Limb (tissue), 2 donors: Measurements from ENCODE around the gene COX6A2.
"Not testable (repeated sequence)": the region's sequence is repeated elsewhere in the genome, so short reads cannot be mapped to it uniquely, and the experiment has no call there.

Experiments
- DNase-seq, 2 donors: peaks; one replicate each; pipeline ENCODE4 v3.0.0-alpha.2; 2016; ENCODE audit errors: extremely low spot score in 2 of 2

The COX6A2 gene

DNA sequence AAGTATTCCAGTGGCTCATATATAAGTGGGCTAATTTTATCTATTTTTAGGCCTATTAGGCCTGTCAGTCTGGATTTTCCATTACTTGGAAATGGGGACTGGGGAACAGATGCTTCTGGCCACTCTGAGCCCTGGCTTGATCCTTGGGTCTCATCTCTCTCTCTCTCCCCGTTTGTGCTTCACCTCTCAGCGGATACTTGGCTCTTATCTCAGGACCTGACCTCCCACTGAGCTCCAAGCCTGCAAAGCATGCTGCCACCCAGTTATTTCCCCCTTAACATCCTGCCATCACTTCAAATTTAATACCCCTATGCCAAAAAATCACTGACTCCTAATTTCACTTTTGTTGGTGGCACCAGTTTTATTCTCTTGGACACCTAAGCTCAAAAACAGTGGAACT is 10.3 kb upstream of the COX6A2 start:
- no peak for DNase-seq

DNA sequence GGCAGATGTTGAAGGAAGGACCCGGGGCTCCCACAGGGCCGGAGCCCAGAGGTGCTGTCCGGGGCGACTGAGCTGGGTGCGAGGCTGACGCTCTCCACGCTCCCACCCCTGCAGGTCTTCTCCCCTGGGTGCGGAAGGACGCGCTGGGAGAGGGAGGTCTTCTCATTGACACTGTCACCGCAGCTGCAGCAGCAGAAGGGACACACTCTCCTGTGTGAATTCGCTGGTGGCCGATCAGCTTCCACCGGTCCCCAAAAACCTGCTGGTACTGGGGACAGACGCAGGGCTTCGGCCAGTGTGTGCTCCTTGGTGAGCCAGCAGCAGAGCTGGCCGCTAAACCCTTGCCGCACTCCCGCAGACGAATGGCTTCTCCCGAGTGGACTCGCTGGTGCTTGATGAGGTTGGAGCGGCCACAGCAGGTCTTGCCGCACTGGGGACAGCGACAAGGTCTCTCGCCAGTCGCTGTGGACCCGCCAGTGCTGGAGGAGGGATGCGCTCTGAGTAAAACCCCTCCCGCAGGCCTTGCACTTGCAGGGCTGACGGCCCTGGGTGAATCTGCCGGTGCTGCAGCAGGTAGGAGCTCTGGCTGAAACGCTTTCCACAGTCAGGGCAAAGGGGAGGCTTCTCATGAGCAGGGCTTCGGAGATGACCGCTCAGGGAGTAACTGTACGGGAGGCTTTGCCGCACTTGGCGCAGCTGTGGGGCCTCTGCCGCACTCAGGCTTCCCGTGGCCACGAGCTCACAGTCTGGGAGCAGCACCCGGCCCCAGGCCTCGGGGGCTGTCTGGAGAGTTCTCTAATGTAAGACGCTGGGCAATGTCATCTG is 8.3 kb upstream of the COX6A2 start:
- DNase-seq, result no peak

DNA sequence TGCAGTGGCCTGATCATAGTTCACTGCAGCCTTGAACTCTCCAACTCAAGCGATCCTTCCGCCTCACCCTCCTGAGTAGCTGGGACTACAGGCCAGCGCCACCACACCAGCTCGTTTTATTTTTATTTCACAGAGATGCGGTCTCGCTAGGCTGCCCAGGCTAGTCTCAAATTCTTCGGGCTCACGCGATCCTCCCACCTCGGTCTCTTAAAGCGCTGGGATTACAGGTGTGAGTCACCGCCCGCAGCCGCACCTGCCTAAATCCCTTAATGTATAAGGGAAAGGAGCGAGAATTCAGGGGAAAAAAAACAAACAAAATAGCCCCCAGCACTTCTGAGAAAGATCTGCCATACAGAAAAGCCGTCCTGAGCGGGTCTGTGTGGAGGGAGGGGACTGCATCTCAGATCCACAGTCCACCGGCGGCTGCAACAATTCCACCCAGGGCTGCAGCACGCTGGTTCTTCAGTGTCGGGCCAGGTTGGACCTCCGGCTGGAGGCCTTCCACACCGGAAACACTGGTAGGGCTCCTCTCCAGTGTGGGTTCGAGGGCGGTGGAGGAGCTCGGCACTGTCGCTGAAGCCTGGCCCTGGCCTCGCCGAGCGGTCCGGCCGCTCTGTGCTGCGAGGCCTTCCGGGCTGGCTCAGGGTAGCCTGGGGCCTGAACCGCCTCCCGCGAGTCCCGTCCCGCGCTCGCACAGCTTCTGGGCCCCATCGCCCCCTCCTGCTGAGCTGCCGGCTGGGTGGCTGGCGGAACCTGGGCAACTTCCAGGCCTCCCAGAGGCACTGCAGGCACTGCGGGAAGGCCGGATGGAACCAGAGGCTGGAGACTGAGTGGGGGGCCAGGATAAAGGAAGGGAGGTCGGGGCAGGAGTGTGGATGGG is 7.4 kb upstream of the COX6A2 start:
- no peak for DNase-seq

DNA sequence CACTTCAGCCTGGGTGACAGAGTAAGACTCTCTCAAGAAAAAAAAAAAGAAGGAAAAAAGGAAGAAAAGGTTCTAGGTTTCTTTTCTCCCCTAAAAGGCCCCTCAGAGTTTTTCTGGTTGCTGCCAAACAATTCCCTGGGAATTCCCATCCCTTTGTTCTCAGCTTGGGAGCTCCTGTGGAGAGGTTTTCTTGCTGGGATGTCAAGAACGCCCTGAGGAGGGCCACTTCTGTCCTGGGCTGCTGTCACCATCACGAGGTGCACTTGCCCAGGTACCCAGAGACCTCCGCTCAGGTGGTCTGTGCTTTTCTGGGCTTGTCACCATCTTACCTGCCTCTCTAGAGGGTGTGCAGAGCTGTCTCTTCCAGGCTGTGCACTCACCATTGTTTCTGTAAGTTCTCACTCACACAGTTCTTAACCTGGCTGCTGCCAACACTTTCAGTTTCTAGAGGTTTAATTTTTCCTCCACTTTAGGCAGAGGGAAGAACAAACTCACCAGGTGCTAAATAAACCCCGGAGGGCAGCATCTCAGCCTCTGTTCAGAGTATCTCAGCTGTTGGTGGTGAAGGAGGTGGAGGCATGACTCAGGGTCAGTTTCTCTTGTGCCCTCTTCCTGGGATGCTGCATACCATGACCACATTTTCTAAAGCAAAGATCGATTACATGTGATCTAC is 2.4 kb upstream of the COX6A2 start:
- DNase-seq, result no peak

DNA sequence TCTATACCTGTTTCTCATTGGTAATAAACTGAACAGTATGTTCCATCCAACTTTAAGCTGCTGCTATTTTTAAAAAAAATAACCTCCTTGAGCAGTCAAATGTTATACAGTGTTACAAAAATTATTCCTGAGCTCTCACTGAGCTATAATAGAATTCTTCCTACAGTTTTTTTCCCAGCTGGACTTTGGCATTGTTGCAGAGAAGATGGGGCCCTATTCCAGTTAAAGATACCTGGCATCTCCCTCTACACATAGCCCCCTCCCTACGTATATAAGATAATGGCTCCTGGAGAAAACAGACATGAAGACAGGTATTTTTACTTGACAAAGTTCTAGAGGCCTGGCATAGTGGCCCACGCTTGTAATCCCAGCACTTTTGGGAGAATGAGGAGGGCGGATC is 1.6 kb upstream of the COX6A2 start:
- no peak for DNase-seq

DNA sequence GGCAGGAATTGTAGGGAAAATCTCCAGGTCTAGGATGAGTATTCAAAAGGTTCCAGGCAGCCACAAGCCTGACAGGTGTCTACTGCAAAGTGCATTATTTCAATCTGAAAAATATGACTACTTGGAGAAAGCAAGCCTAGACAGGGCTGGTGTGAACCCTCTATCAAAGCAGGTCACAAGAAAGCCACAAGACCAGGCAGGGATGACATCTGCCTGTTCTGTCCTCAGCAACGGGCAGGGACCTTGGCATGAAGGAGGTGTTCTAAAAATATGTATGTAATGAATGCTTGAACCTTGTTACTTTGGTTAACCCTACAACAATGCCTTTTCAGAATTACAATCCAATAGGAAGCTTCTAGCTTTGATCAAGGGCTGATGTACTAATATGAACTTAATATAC is 1.2 kb upstream of the COX6A2 start:
- DNase-seq, result no peak

DNA sequence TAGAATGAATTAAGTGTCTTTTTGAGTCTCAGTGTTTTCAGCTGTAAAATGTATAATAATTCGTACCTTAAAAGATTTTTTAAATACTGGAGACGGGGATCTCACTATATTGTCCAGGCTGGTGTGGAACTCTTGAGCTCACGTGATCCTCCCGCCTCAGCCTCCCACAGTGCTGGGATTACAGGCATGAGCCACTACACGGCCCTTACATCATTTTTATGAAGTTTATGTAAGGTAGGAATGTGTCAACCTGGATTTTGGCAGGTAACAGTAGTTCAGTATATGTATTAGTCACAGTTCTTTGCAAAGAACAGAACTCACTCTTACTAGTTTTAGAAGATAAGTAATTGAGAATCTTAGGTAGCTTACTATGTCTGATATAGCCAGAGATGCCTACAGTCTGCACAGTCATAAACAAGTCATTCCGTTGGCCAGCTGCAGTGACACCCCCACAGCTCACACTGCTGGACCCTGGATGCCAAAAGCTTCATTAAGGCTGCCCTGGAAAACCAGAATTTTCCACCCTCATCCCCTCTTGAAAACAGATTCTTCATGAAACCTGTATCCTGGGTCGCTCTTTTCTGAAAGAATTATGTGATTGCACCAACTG is 583 bp upstream of the COX6A2 start:
- no peak for DNase-seq

DNA sequence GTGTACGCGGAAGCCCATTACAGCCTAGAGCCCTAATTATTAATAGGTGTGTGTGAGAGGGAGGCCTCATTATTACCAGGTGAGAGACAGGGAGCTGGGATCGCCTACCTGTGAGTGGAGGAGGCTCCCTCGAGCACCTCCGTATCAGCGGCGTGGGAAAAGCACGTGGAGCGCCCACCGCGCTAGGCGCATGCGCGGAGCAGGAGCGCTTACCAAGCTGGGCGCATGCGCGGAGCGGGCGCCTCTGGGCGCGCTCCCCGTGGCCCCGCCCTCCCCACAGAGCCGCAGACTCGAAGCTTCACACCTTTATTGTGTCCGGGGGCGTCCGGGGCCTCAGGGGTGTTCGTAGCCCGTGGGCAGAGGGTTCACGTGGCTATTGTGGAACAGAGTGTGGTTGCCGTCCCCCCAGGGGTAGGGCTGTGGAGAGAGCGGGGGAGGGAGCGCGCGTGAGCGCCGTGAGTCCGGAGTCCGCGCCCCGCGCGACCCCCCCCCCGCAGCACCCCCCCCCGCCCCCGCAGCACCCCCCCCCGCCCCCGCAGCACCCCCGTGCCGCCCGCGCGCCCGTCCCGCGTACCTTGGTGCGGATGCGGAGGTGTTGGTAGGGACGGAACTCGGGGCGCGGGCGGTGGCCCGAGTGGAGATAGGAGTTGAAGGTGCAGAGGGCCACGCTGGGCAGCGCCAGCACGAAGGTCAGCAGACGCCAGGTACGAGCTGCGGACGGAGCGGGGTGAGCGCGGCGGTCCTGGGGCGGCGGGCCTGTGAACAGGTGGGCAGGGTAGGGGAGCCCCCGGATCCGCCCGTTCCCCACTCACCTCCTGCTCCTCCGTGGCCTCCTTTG is 500 bp downstream of the COX6A2 start:
- peak; percentile 59 to 83 for DNase-seq

DNA sequence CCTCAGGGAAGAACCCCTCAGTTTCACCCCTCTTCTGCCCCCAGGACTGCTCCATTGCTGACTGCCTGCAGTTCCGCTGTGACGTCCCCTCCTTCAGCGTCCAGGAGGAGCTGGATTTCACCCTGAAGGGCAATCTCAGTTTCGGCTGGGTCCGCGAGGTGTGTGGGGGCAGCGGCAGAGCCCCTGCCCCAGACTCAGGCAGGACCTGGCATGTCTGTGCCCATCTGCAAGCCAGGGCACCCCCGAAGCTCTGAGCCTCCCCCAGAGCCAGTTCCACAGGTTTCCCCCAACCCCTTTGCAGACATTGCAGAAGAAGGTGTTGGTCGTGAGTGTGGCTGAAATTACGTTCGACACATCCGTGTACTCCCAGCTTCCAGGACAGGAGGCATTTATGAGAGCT is 4.4 kb downstream of the COX6A2 start:
- no peak for DNase-seq

DNA sequence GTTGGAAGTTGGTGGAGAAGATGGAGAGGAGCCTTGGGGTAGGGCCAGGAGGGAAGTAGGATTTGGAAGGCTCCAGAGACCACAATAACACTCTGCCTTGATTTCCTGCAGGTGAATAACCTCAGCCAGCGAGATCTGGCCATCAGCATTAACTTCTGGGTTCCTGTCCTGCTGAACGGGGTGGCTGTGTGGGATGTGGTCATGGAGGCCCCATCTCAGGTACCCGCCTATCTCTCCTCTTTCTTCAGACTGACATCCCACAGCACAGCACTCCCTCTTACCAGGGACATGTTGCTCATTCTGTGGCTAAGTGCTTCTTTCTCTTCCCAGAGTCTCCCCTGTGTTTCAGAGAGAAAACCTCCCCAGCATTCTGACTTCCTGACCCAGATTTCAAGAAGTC is 4.9 kb downstream of the COX6A2 start:
- no peak for DNase-seq

DNA sequence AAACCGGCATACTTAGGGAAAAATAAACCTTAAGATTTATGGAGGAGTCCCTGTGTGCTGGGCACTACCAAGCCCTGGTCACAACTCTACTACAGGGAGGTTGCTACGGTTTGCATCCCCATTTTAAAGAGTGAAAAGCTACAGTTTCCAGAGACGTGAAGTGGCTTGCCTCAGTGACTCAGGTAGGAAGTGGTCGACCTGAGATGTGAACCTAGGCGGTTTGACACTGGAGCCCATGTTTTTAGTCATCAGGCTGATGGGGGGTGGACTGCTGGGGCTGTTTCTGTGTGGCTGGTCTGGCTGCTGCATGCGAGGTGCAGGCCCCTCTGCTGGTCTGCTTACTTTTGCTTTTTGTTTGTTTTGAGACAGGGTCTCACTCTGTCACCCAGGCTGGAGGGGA is 6.6 kb downstream of the COX6A2 start:
- DNase-seq, result no peak

DNA sequence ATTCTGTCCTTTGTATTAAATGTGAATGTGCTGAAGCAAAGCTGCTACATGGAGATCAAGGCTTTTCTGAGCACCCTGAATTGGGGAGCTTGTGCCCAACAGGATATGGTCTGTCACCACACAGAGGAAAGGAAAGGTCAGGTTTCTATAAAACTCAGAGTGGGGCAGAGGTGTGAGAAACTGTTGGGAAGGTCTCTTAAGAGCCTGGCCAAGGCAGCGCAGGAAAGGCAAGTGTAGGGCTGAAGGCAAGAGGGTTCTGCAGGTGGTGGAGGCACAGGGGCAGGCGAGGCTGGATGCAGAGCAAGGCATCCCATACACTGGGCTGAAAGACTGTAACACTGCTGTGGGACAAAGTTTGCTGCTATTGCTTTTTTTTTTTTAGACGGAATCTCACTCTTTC is 8.1 kb downstream of the COX6A2 start:
- DNase-seq, result no peak

DNA sequence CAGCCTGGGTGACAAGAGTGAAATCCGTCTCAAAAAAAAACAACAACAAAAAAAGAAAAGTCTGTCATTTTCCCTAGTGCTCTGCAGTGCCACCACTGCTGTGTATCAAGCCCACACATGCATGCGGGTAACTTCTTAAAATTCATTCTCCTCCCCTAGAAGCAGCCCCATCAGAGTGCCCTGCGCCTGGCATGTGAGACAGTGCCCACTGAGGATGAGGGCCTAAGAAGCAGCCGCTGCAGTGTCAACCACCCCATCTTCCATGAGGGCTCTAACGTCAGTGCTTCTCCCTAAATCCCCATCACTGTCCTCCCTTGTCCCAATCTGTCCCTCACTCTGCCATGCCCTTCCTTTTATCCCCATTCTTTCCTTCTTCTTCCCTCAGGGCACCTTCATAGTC is 10.2 kb downstream of the COX6A2 start:
- no peak for DNase-seq

DNA sequence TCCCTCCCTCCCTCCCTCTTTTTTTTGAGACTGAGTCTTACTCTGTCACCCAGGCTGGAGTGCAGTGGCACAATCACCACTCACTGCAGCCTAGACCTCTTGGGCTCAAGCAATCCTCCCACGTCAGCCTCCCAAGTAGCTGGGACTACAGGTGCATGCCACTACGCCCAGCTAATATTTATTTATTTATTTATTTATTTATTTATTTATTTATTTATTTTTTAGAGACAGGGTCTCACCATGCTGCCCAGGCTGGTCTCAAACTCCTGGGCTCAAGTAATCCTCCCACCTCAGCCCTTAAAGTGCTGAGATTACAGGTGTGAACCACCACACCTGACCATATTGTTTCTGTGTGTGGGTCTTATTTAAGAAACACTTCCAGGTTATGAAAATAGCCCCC is 11.1 kb downstream of the COX6A2 start:
- not testable (repeated sequence) for DNase-seq

DNA sequence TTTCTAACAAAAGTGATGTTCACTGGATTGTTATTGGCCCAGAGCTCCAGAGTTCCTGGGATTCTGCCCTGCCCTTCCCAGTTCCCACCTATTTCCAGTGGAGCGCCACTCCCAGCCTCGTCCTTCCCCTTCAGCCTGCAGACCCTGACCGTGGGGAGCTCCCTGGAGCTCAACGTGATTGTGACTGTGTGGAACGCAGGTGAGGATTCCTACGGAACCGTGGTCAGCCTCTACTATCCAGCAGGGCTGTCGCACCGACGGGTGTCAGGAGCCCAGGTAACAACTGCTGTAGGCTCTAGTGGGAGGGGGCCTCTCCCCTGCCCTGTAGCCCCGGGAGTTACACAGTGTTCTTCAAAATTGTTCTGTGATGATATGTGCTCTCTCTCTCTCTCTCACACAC is 11.8 kb downstream of the COX6A2 start:
- DNase-seq, result no peak

DNA sequence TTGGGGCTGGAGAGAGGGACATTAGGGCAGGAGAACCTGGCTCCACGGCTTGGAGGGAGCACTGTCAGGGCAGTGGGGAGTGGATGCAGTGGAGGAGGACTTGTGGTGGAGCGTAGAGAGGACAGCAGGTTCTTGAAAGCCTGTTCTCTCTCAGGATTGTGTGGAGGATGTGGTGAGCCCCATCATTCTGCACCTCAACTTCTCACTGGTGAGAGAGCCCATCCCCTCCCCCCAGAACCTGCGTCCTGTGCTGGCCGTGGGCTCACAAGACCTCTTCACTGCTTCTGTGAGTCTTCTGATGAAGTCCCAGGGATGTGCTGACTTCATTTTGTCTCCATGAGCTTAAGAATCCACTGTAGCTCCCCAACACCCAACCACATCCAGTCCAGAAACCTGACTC is 13.5 kb downstream of the COX6A2 start:
- DNase-seq, result no peak

DNA sequence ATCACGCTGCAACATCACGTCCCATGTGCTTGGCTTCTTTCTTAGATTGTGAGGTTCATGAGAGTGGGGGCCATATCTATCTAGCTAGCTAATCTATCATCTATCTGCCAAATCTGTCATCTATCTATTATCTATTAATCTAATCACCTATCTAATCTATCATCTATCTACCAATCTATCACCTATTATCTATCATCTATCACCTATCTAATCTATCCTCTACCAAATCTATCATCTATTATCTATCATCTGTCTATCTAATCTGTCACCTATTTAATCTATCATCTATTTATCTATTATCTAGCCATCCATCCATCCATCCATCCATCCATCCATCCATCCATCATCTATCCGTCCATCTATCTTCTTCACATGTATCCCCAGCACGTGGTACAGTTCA is 14.2 kb downstream of the COX6A2 start:
- no peak for DNase-seq

DNA sequence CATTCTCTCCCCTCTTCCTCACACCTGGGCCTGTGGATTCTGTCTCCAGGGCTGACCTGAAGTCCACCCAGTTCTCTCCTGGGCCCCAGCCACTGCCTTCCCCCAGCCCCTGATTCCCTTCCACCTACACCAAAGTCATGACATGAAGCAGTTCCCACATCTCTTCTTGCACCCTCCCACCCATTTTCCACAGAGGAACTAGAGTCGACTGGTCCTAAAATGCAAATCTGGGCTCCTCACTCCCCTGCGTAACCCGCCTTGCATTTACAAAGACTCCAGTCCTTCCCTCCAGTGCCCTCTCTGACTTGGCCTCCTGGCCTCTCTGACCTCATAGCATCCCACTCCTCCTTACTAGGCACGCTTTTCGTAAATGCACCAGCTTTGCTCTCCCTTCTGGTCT is 14.8 kb downstream of the COX6A2 start:
- DNase-seq, result no peak

DNA sequence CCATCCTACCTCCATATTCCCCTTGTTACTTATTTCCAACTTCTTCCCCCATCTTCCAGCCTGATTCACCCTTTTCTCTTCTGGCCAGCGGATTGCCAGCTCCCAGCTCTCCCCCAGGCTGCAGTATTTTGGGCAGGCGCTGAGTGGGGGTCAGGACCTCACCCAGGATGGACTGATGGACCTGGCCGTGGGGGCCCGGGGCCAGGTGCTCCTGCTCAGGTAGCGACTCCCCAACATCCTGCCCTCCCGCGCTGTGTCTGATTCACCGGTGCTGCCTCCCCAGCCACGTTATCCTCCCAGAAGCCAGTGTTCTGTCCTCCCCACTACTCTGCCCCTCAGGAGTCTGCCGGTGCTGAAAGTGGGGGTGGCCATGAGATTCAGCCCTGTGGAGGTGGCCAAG is 15.4 kb downstream of the COX6A2 start:
- DNase-seq, result no peak

DNA sequence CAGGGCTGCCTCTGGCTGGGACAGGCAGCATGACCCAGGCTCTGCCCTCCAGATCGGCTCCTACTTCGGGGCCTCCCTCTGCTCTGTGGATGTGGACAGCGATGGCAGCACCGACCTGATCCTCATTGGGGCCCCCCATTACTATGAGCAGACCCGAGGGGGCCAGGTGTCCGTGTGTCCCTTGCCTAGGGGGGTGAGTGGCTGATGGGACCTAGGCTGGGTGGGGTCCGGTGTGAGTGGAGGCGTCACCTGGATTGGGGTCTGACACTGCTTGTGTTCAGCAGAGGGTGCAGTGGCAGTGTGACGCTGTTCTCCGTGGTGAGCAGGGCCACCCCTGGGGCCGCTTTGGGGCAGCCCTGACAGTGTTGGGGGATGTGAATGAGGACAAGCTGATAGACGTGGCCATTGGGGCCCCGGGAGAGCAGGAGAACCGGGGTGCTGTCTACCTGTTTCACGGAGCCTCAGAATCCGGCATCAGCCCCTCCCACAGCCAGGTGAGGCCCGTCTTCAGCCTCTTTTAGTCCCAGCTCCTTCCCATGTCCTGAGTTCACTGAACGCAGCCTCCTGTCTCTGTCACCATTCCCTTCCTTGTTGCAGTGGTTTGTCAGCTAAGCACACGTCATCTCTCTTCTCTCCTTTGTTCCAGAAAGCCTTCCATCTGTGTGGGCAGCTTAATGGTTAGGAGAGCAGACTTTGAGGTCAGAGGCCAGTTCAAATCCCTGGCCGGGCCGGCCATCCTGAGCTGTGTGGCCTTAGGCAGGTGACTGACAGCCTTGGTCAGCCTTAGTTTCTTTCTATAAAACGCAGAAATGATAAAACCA is 16.9 kb downstream of the COX6A2 start:
- no peak for DNase-seq
